HEK293 (cell line): Measurements from ENCODE around the gene TBC1D5.

Experiments used
- ELK4 ChIP-seq: IDR thresholded peaks from 2 replicates; pipeline ENCODE4 v1.6.1; 2011; ENCODE audit warnings: mild to moderate bottlenecking, low read depth, low read length, borderline replicate concordance
- GLIS2 ChIP-seq: fragments of 450-650 bp; formaldehyde crosslinking; IDR thresholded peaks from 2 replicates; pipeline ENCODE4 v1.5.1; 2016; ENCODE audit warnings: missing biosample characterization, missing genetic modification characterization
- HOXA7 ChIP-seq: sonication (generic); formaldehyde crosslinking; IDR thresholded peaks from 2 replicates; pipeline ENCODE4 v1.8.1; 2022; ENCODE audit warnings: missing genetic modification reagents, borderline replicate concordance
- HOXD13 ChIP-seq: sonication (generic); formaldehyde crosslinking; IDR thresholded peaks from 2 replicates; pipeline ENCODE4 v1.8.0; 2022; ENCODE audit warnings: missing genetic modification reagents, borderline replicate concordance
- KLF1 ChIP-seq: fragments of 450-650 bp; formaldehyde crosslinking; IDR thresholded peaks from 2 replicates; pipeline ENCODE4 v1.5.1; 2016; ENCODE audit warnings: missing biosample characterization, missing genetic modification characterization
- MYNN ChIP-seq: fragments of 450-650 bp; formaldehyde crosslinking; IDR thresholded peaks from 2 replicates; pipeline ENCODE4 v1.5.1; 2016; ENCODE audit warnings: missing biosample characterization, missing genetic modification characterization, borderline replicate concordance
- OVOL3 ChIP-seq: fragments of 450-650 bp; formaldehyde crosslinking; IDR thresholded peaks from 2 replicates; pipeline ENCODE4 v1.5.1; 2016; ENCODE audit warnings: missing biosample characterization, missing genetic modification characterization
- SP7 ChIP-seq: fragments of 450-650 bp; formaldehyde crosslinking; IDR thresholded peaks from 2 replicates; pipeline ENCODE4 v1.5.1; 2016; ENCODE audit warnings: missing biosample characterization, missing genetic modification characterization
- TRIM28 ChIP-seq: IDR thresholded peaks from 2 replicates; pipeline ENCODE4 v1.6.1; 2011; ENCODE audit warnings: low read length, control low read depth, borderline replicate concordance
- ZBTB7A ChIP-seq: fragments of 450-650 bp; formaldehyde crosslinking; IDR thresholded peaks from 2 replicates; pipeline ENCODE4 v1.5.1; 2016; ENCODE audit warnings: low read depth, missing biosample characterization, missing genetic modification characterization
- ZNF121 ChIP-seq: fragments of 450-650 bp; formaldehyde crosslinking; IDR thresholded peaks from 2 replicates; pipeline ENCODE4 v1.5.1; 2016; ENCODE audit warnings: missing biosample characterization, missing genetic modification characterization
- ZNF157 ChIP-seq: fragments of 450-650 bp; formaldehyde crosslinking; IDR thresholded peaks from 2 replicates; pipeline ENCODE4 v1.5.1; 2016; ENCODE audit warnings: missing biosample characterization, missing genetic modification characterization
- ZNF175 ChIP-seq: fragments of 450-650 bp; formaldehyde crosslinking; IDR thresholded peaks from 2 replicates; pipeline ENCODE4 v1.5.1; 2016; ENCODE audit warnings: missing biosample characterization, missing genetic modification characterization
- ZNF23 ChIP-seq: fragments of 450-650 bp; formaldehyde crosslinking; IDR thresholded peaks from 2 replicates; pipeline ENCODE4 v1.5.1; 2016; ENCODE audit warnings: missing biosample characterization, missing genetic modification characterization, borderline replicate concordance
- ZNF239 ChIP-seq: fragments of 450-650 bp; formaldehyde crosslinking; IDR thresholded peaks from 2 replicates; pipeline ENCODE4 v1.5.1; 2016; ENCODE audit warnings: missing biosample characterization, missing genetic modification characterization
- ZNF324 ChIP-seq: fragments of 450-650 bp; formaldehyde crosslinking; IDR thresholded peaks from 2 replicates; pipeline ENCODE4 v1.5.1; 2016; ENCODE audit warnings: missing biosample characterization, missing genetic modification characterization
- ZNF335 ChIP-seq: fragments of 450-650 bp; formaldehyde crosslinking; conservative IDR thresholded peaks from 2 replicates; pipeline ENCODE4 v1.5.1; 2016; ENCODE audit warnings: missing biosample characterization, missing genetic modification characterization
- ZNF391 ChIP-seq: fragments of 450-650 bp; formaldehyde crosslinking; IDR thresholded peaks from 2 replicates; pipeline ENCODE4 v1.5.1; 2016; ENCODE audit warnings: low read depth, missing biosample characterization, missing genetic modification characterization, borderline replicate concordance
- ZNF449 ChIP-seq: fragments of 450-650 bp; formaldehyde crosslinking; IDR thresholded peaks from 2 replicates; pipeline ENCODE4 v1.5.1; 2017; ENCODE audit warnings: missing biosample characterization, mild to moderate bottlenecking, missing genetic modification characterization, moderate library complexity
- ZNF501 ChIP-seq: fragments of 450-650 bp; formaldehyde crosslinking; IDR thresholded peaks from 2 replicates; pipeline ENCODE4 v1.5.1; 2016; ENCODE audit warnings: missing biosample characterization, missing genetic modification characterization
- ZNF548 ChIP-seq: fragments of 450-650 bp; formaldehyde crosslinking; IDR thresholded peaks from 2 replicates; pipeline ENCODE4 v1.5.1; 2016; ENCODE audit warnings: missing biosample characterization, missing genetic modification characterization
- ZNF561 ChIP-seq: fragments of 450-650 bp; IDR thresholded peaks from 2 replicates; pipeline ENCODE4 v1.5.1; 2018; ENCODE audit warnings: missing biosample characterization, missing genetic modification characterization, borderline replicate concordance
- ZNF585B ChIP-seq: fragments of 450-650 bp; formaldehyde crosslinking; IDR thresholded peaks from 2 replicates; pipeline ENCODE4 v1.5.1; 2016; ENCODE audit warnings: missing biosample characterization, missing genetic modification characterization
- ZNF596 ChIP-seq: fragments of 450-650 bp; IDR thresholded peaks from 2 replicates; pipeline ENCODE4 v1.5.0; 2018; ENCODE audit warnings: missing biosample characterization, mild to moderate bottlenecking, missing genetic modification characterization, moderate library complexity
- ZNF600 ChIP-seq: fragments of 450-650 bp; formaldehyde crosslinking; IDR thresholded peaks from 2 replicates; pipeline ENCODE4 v1.5.1; 2016; ENCODE audit warnings: missing biosample characterization, missing genetic modification characterization
- ZNF624 ChIP-seq: fragments of 450-650 bp; formaldehyde crosslinking; IDR thresholded peaks from 2 replicates; pipeline ENCODE4 v1.5.1; 2017; ENCODE audit warnings: missing biosample characterization, missing genetic modification characterization
- ZNF626 ChIP-seq: fragments of 450-650 bp; sonication (Bioruptor Pico); formaldehyde crosslinking; IDR thresholded peaks from 2 replicates; pipeline ENCODE4 v1.5.1; 2018; ENCODE audit warnings: missing biosample characterization, missing genetic modification characterization, inconsistent platforms
- ZNF654 ChIP-seq: fragments of 450-650 bp; formaldehyde crosslinking; IDR thresholded peaks from 2 replicates; pipeline ENCODE4 v1.5.1; 2016; ENCODE audit warnings: low read depth, missing biosample characterization, missing genetic modification characterization
- ZNF660 ChIP-seq: fragments of 450-650 bp; IDR thresholded peaks from 2 replicates; pipeline ENCODE4 v1.5.1; 2018; ENCODE audit warnings: missing biosample characterization, mild to moderate bottlenecking, missing genetic modification characterization
- ZNF670 ChIP-seq: fragments of 450-650 bp; formaldehyde crosslinking; IDR thresholded peaks from 2 replicates; pipeline ENCODE4 v1.5.1; 2016; ENCODE audit warnings: missing biosample characterization, missing genetic modification characterization, low read depth
- ZNF830 ChIP-seq: fragments of 450-650 bp; IDR thresholded peaks from 2 replicates; pipeline ENCODE4 v1.5.0; 2018; ENCODE audit warnings: missing biosample characterization, missing genetic modification characterization, low read depth, mild to moderate bottlenecking, moderate library complexity
- TF ChIP-seq, protein P1 (sequence below): fragments of 450-650 bp; formaldehyde crosslinking; IDR thresholded peaks from 2 replicates; pipeline ENCODE4 v1.5.1; 2016; ENCODE audit warnings: missing biosample characterization, missing genetic modification characterization
- TF ChIP-seq, protein P2 (sequence below): fragments of 450-650 bp; formaldehyde crosslinking; IDR thresholded peaks from 2 replicates; pipeline ENCODE4 v1.5.1; 2016; ENCODE audit warnings: missing biosample characterization, missing genetic modification characterization
- TF ChIP-seq, protein P3 (sequence below): fragments of 450-650 bp; formaldehyde crosslinking; IDR thresholded peaks from 2 replicates; pipeline ENCODE4 v1.5.1; 2016; ENCODE audit warnings: missing biosample characterization, missing genetic modification characterization, borderline replicate concordance

TBC1D5 gene

DNA sequence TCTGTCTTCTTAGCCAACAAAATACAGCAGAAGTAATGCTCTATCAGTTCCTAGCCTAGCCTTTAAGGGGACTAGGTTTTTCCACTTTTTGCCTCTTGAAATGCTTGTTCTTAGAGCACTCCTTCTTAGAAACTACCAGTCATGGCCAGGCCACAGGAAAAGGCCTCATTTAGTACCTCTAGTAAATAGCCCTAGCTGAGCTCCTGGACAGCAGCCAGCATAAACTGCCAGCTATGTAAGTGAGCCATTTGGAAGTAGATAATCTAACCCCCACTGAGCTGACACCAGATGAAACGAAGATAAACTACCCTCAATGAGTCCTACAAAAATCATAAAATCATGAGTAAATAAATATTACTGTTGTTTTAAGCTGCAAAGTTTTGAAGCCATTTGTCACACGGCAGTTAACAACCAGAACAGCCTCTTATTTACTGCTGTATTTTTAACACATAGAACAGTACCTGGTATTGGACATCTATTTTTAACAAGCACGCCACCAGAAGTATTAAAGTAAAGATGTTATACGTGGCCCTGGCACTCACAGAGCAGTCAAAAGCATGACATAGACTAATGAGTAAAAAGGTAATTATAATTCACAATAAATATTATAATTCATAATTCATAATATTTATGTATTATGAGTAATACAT lies 12.0 kb downstream of the TBC1D5 start (continued):
- TF ChIP-seq ZNF157 (no peak), ZNF624 (no peak), ZNF670 (no peak), ZNF501 (tag by site-specific recombination) (peak; percentile 95), ZNF121 (tag by site-specific recombination) (peak; percentile 49; the same call in 1 of the 2 replicates), ZNF654 (peak; percentile 13), ZNF239 (tag by site-specific recombination) (no peak), ZNF830 (no peak), ZNF391 (peak; percentile 98), ZNF23 (tag by site-specific recombination) (no peak), ZBTB7A (tag by site-specific recombination) (0 out of 2 replicates have a peak, but pooled peaks have one; percentile 33), ELK4 (no peak), SP7 (tag by site-specific recombination) (peak; percentile 95), HOXD13 (peak; percentile 75), GLIS2 (tag by site-specific recombination) (no peak), ZNF596 (tag by site-specific recombination) (peak; percentile 88), ZNF561 (tag by site-specific recombination) (peak; percentile 99), KLF1 (tag by site-specific recombination) (peak; percentile 19; the same call in 1 of the 2 replicates), ZNF335 (tag by site-specific recombination) (0 out of 2 replicates have a peak, but pooled peaks have one; percentile 14), OVOL3 (tag by site-specific recombination) (peak; percentile 97), HOXA7 (CRISPR knock-in tag) (no peak), ZNF548 (no peak), ZNF324 (tag by site-specific recombination) (peak; percentile 98), ZNF449 (tag by site-specific recombination) (peak; percentile 76; the same call in 1 of the 2 replicates), ZNF585B (tag by site-specific recombination) (peak; percentile 28; the same call in 1 of the 2 replicates), MYNN (tag by site-specific recombination) (0 out of 2 replicates have a peak, but pooled peaks have one; percentile 31), ZNF175 (tag by site-specific recombination) (no peak), ZNF626 (tag by site-specific recombination) (peak; percentile 91), ZNF660 (peak; percentile 91), TRIM28 (peak; percentile 96; the same call in 1 of the 2 replicates), ZNF600 (0 out of 2 replicates have a peak, but pooled peaks have one; percentile 26)
- TF ChIP-seq, protein P1, sequence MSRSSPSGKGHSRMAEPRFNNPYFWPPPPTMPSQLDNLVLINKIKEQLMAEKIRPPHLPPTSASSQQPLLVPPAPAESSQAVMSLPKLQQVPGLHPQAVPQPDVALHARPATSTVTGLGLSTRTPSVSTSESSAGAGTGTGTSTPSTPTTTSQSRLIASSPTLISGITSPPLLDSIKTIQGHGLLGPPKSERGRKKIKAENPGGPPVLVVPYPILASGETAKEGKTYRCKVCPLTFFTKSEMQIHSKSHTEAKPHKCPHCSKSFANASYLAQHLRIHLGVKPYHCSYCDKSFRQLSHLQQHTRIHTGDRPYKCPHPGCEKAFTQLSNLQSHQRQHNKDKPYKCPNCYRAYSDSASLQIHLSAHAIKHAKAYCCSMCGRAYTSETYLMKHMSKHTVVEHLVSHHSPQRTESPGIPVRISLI (tag by site-specific recombination) = no peak
- TF ChIP-seq, protein P2, sequence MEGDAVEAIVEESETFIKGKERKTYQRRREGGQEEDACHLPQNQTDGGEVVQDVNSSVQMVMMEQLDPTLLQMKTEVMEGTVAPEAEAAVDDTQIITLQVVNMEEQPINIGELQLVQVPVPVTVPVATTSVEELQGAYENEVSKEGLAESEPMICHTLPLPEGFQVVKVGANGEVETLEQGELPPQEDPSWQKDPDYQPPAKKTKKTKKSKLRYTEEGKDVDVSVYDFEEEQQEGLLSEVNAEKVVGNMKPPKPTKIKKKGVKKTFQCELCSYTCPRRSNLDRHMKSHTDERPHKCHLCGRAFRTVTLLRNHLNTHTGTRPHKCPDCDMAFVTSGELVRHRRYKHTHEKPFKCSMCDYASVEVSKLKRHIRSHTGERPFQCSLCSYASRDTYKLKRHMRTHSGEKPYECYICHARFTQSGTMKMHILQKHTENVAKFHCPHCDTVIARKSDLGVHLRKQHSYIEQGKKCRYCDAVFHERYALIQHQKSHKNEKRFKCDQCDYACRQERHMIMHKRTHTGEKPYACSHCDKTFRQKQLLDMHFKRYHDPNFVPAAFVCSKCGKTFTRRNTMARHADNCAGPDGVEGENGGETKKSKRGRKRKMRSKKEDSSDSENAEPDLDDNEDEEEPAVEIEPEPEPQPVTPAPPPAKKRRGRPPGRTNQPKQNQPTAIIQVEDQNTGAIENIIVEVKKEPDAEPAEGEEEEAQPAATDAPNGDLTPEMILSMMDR (tag by site-specific recombination) = no peak
- TF ChIP-seq, protein P3, sequence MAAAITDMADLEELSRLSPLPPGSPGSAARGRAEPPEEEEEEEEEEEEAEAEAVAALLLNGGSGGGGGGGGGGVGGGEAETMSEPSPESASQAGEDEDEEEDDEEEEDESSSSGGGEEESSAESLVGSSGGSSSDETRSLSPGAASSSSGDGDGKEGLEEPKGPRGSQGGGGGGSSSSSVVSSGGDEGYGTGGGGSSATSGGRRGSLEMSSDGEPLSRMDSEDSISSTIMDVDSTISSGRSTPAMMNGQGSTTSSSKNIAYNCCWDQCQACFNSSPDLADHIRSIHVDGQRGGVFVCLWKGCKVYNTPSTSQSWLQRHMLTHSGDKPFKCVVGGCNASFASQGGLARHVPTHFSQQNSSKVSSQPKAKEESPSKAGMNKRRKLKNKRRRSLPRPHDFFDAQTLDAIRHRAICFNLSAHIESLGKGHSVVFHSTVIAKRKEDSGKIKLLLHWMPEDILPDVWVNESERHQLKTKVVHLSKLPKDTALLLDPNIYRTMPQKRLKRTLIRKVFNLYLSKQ (tag by site-specific recombination) = no peak
